ENCODE measurements around the gene PTPRE. TPM values are rescaled to one million over a fixed set of nuclear protein-coding genes. Genes with fewer than 3 reads are reported as not detected.

The PTPRE gene
- polyA plus RNA-seq, 1 of the 3 experiments (the other 2 are of a cell fraction): 11.8 TPM

DNA sequence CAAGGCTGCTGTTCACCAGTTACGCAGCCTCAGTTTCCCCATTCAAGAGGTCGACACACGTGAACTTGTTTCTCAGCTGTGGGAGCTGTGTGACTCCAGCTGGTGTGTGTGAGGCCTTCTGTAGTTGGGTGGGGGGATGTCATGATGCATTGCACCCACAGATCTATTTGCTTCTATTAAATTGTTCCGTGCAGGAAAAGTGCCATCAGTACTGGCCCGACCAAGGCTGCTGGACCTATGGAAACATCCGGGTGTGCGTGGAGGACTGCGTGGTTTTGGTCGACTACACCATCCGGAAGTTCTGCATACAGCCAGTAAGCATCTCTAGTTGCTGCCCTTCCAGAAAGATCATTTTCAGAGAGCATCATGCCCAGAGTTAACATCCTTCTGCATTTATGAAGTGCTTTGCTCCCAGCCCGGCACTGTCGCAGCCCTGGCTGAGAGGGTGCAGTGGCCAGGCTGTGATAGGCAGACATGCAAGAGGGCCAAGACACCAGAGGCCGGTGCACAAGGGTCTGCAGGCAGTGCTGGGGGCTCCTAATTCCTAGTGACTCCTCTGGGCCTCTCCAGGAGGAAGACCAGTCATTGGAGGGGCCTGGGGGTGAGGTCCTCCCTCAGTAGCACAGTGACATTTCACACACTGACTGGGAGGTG lies 159.1 kb downstream of the PTPRE start:
- Histone ChIP-seq H4K20me1 (ENCODE audit: insufficient read depth) (no peaks in the 10 kb centered on the region), H3K27ac (ENCODE audit: low read depth in 2 of 2, low read length in 1 of 2) (no peak overlapping the region), H3K4me1 (ENCODE audit: control insufficient read depth in 1 of 2, insufficient read depth in 2 of 2, low read depth in 1 of 2, low read length in 1 of 2) (peaks cover 0 to 3% of the 10 kb centered on the region in 2 experiments; a peak in 1 of 4 replicates), H3K9me3 (no peaks in the 10 kb centered on the region), H3K36me3 (replicated peaks in 1 of 2; ENCODE audit: control insufficient read depth in 1 of 2, insufficient read depth in 2 of 2, low read length in 1 of 2) (peaks cover 0 to 30% of the 10 kb centered on the region in 2 experiments), H3F3A (replicated peaks; ENCODE audit: insufficient read depth) (peaks cover 4% of the 10 kb centered on the region), H3K4me2 (no peak overlapping the region), H3K4me3 (ENCODE audit: low read depth in 2 of 2, low read length in 1 of 2) (no peak overlapping the region), H3K79me2 (ENCODE audit: insufficient read depth) (no peaks in the 10 kb centered on the region), H2AFZ (ENCODE audit: low read depth) (no peak overlapping the region), H3K9me2 (no peaks in the 10 kb centered on the region), H3K27me3 (ENCODE audit: insufficient read depth) (no peaks in the 10 kb centered on the region), H3K9ac (no peak overlapping the region)
- no peak for DNase-seq
- WGBS (ENCODE audit: low lambda C conversion rate): 86% methylated on average over 9 of the region's 13 CpGs
- POLR2A ChIA-PET: no interaction called here
- CTCF ChIA-PET: interaction anchor here (1.1 to 3.0 kb wide), 2 partner anchors 55 to 159 kb away, joined by 3 to 12 read pairs; partner anchors contain the start of gene PTPRE
- TF ChIP-seq JUND (IDR thresholded peaks at IDR 0.05) (no peak), MEF2A (IDR thresholded peaks at IDR 0.05; ENCODE audit: borderline replicate concordance, low read depth) (no peak), USF1 (IDR thresholded peaks at IDR 0.05; ENCODE audit: borderline replicate concordance, low read depth) (no peak), MXI1 (IDR thresholded peaks at IDR 0.05; ENCODE audit: low read depth, low read length) (no peak), FOXJ3 (CRISPR knock-in tag; IDR thresholded peaks at IDR 0.05) (no peak), RFX5 (IDR thresholded peaks at IDR 0.05; ENCODE audit: low read length) (no peak), CHD2 (IDR thresholded peaks at IDR 0.05; ENCODE audit: low read length, partially characterized antibody) (no peak), FOXM1 (IDR thresholded peaks at IDR 0.05; ENCODE audit: low read depth) (no peak), RCOR1 (IDR thresholded peaks at IDR 0.05; ENCODE audit: low read length) (no peak), EZH2phosphoT487 (IDR thresholded peaks at IDR 0.05; ENCODE audit: borderline replicate concordance, low read depth) (no peak), RAD21 (IDR thresholded peaks at IDR 0.05; ENCODE audit: low read length) (no peak)
- TF ChIP-seq, protein P1, sequence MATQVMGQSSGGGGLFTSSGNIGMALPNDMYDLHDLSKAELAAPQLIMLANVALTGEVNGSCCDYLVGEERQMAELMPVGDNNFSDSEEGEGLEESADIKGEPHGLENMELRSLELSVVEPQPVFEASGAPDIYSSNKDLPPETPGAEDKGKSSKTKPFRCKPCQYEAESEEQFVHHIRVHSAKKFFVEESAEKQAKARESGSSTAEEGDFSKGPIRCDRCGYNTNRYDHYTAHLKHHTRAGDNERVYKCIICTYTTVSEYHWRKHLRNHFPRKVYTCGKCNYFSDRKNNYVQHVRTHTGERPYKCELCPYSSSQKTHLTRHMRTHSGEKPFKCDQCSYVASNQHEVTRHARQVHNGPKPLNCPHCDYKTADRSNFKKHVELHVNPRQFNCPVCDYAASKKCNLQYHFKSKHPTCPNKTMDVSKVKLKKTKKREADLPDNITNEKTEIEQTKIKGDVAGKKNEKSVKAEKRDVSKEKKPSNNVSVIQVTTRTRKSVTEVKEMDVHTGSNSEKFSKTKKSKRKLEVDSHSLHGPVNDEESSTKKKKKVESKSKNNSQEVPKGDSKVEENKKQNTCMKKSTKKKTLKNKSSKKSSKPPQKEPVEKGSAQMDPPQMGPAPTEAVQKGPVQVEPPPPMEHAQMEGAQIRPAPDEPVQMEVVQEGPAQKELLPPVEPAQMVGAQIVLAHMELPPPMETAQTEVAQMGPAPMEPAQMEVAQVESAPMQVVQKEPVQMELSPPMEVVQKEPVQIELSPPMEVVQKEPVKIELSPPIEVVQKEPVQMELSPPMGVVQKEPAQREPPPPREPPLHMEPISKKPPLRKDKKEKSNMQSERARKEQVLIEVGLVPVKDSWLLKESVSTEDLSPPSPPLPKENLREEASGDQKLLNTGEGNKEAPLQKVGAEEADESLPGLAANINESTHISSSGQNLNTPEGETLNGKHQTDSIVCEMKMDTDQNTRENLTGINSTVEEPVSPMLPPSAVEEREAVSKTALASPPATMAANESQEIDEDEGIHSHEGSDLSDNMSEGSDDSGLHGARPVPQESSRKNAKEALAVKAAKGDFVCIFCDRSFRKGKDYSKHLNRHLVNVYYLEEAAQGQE (IDR thresholded peaks at IDR 0.05; ENCODE audit: low read depth, low read length): no peak
- TF ChIP-seq, protein P2, sequence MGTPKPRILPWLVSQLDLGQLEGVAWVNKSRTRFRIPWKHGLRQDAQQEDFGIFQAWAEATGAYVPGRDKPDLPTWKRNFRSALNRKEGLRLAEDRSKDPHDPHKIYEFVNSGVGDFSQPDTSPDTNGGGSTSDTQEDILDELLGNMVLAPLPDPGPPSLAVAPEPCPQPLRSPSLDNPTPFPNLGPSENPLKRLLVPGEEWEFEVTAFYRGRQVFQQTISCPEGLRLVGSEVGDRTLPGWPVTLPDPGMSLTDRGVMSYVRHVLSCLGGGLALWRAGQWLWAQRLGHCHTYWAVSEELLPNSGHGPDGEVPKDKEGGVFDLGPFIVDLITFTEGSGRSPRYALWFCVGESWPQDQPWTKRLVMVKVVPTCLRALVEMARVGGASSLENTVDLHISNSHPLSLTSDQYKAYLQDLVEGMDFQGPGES (IDR thresholded peaks at IDR 0.05; ENCODE audit: low read depth, low read length): no peak
